ENCODE results near the gene MAGEA4.

The MAGEA4 gene

DNA sequence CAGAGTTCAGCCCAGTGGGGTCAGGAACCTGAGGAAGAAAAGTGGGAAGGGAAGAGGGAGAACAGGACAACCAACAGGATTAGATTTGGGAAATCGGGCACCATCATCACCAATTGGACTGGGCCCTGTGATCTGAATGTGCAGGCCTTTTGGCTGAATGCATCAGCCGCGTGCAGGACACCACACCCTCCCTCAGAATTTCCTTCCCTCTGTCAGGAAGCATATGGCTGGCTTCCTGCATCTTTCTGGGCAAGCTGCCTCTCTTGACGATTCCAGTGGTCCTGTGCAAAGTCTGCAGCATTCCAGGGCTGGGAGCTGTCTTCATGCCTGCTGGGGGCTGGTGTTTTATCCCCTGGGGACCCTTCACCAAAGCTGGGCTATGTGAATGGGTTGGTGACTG, 16.4 kb downstream of the MAGEA4 start:
- peak; percentile 18 for DNase-seq (ENCODE audit: low spot score)

DNA sequence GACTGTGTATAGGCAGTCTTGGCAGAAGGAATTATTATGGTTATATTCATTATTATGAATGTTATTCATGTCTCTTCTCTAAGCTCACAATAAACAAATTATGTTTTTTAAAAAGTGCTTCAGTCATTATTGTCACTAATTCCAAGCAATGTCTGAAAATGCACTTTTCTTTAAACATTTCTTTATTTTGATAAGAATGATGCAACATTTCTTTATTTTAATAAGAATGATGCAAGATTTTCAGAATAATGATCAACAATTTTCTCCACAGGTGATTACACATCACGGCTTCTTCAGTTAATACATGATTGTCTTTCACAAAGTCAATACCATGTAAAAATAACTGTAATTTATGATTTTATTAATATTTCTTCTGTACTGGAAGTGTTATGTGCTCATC, 22.7 kb downstream of the MAGEA4 start:
- no peak for DNase-seq (ENCODE audit: low spot score)

DNA sequence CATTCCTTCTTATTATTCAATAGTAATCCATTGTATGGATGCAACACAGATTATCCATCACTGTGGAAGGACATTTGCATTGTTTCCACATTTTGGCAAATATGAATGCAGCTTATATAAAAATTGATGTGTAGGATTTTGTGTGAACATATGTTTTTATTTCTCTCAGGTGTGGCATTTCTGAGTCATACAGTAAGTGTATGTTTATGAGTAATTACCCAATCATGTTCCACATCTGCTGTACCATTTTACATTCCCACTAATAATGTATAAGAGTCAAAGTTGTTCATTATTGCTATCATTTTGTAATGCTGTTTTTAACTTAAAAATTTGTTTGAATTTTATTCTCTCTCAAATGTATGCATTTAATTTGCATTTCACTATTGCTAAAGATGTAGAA, 25.5 kb downstream of the MAGEA4 start:
- DNase-seq (ENCODE audit: low spot score) = no peak

DNA sequence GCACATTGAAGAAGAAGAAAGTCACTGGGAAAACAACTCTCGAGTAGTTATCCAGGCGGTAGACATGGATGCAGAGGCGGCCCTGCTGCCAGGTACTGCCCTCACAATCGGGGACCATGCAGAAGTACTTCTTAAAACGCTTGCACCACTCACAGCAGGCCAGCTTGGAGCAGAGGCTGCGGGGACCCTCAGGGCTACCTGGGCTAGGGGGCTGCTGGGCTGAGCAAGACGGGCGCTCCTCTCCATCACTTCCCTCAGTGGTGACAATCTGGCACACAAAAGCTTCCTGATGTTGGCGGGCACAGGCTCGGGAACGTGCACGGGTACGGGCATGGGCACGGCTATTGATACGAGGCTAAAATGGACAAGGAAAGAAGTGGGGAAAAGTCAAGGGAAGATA, 42.0 kb downstream of the MAGEA4 start:
- no peak for DNase-seq (ENCODE audit: low spot score)

DNA sequence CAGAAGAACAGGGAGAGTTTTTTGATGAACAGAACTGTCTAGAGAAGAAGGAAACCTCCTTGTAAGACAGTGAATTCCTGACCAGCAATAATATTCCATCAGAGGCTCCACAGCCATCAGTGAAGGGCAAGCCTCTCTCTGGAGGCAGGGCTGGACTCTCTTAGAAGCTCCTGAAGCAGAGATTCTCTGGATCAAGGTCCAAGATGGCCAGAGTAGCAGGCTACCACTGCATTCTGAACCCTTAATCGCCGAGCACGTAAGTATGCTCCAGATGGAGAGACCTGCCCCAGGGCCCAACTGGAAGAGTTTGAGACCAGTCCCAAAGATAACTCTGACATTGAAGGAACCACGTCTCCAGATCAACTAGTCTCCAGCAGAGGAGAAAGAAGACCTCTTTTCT, 45.4 kb downstream of the MAGEA4 start:
- DNase-seq (ENCODE audit: low spot score) = no peak

DNA sequence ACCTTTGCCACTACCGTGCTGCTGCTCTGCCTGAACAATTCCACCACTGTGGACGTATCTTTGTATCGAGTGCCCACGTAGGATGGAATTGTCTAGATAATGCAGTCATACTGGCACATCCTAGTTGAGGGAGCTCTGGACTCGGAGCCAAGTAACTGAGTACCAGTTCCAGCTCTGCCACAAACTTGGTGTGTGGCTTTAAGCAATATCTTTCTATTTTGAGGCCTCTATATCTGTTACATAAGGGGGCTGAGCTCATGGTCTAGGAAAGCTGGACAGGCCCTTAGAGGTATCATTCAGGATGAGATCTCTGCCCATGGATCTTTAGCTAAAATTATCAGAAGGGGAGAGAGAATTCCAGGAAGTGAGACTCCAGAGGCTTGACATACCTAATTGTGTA, 49.3 kb downstream of the MAGEA4 start:
- no peak for DNase-seq (ENCODE audit: low spot score)

DNA sequence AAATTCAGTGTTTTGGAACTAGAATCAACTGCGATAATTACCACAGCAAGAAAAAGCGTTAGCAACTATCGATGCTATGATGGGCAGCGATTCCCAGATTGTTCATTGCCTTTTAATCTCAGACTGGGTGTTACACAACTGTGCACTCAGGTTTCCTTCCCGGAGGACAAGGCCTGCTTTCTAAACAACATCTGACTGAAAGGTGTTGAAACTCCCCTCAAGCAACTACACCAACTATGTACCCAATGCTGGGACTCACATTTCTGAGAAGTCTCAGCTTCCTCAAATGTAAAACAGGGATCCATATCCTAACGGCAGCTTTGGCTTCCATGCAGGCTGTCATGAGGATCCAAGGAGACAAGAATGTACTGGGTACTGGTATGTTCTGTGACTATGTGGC, 53.5 kb downstream of the MAGEA4 start:
- no peak for DNase-seq (ENCODE audit: low spot score)

DNA sequence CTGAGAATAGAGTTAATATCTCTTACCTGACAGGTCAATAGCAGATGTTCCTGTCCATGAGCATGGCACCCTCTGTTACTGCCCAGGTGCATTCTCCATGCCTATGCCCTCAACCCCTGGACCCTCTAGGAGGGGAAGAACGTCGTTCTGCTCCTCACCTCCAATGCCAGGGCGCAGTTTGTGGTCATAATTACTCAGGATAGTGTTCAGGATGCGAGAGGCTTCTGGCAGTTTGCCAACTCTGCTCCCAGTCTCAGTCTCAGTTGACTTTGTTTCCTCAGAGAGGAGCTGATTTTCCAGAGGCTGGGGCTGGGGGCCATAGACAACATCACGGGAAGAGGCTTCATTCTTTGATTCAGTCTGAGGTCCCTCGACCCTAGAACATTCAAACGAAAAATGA, 57.3 kb downstream of the MAGEA4 start:
- DNase-seq (ENCODE audit: low spot score) = no peak

DNA sequence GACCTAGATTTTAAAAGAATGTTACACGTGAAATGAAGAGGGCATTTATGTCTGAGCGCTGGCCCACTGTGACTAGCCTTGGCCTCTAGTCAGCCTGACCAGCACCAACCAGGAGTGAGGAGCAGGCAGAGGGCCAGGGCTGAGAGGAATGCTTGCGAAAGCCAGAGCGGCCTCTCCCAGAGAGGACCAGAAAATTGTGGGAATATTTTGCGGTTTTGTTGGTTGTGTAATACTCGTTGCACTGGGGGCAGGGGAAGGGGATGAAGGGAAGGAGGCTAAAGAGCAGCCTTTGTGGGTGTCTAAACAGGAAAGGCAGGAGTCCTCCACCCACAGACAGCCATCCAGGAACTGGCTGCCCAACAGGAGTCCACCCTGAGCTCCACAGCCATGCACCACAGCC, 58.0 kb downstream of the MAGEA4 start:
- peak; percentile 87 for DNase-seq (ENCODE audit: low spot score)

DNA sequence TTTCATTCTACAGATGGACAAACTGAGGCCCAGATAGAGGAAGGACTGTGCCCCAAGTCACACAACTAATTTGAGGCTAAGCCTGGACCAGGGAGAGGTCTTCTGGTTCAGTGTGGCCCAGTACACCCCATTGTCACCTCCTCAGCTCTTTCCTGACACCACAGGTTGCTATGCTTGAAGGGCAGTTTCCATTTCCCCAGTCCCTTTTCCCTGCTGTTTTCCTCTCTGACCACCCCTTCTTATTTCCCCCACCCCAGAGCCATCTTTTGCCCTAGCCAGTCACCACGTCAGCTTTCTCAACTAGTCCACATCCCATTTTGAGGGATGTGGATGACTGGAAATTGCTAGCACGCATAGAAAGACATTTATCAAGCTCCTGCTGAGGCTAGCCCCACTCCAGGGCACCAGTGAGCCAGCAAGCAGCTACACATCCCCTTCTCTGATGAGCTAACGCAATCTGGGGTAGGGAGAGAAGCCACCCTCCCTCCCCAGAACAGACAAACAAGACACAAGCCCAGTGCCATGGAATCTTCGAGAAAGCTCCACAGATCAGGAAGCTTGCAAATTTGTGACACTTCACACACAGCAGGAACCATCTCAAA, 60.5 kb downstream of the MAGEA4 start:
- no peak for DNase-seq (ENCODE audit: low spot score)

DNA sequence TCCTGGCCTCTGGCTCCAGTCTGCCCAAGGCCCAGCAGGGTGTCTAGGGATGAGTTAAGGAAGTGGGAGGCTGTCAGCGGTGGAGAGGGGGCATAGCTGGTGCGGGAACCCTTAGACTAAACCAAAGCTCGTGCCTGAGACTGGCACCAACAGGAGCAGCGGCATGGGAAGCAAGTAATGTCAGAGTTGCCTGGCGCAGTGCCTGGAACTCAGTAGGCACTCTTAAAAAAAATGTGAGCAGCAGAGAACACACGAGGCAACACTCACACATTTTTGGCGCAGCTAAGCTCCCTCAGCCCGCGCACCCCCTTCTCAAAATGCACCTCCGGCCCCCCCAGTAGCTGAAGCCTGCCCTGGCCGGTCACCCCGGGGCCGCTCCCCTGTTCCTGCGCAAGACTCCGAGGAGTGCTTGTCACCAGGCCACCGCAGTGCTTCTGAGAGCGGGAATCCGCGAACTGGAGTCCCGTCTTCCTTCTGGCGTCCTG, 61.2 kb downstream of the MAGEA4 start:
- peak; percentile 20 for DNase-seq (ENCODE audit: low spot score)
